ENCODE measurements around the gene DIPK1B. TPM values are rescaled to one million over a fixed set of nuclear protein-coding genes. Genes with fewer than 3 reads are reported as not detected.

DIPK1B gene
- total and polyA plus RNA-seq, 2 donors (not counting 3 experiments of a cell fraction or from before 2014, with no cell fraction given), result 253 to 441 TPM

DNA sequence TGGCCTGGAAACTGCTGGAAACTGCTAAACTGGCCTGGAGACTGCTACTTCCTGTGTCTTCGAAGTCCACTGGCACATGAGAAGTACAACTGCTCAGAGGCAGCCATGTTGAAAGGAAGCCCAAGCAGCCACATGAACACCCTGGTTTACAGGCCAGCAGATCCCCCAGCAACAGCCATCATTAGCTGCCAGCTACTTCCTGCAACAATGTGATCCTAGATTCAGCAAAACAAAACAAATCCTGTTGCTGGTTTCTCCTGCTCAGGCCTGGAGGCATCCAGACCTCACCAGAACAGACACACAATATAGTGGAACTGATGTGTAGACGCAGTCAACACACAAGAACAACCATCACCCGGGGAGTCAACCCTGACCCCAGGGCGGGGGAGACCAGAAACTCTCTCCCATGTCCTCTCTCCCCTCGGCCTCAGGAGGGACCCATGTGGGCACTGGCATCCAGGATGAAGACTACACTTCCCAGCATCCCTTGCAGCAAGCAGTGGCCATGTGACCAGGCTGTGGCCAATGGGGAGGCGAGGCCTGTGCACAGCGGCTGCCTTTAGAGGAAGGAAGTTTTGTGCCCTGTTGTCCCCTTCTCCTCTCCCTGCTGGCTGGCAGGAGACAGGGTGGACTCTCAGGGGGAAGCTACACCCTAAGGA is 61.1 kb downstream of the DIPK1B start:
- Histone ChIP-seq H3K9ac (replicated peaks; ENCODE audit: extremely low read depth, insufficient read depth, low read length) (no peak overlapping the region), H3K9me3 (replicated peaks; ENCODE audit: control insufficient read depth, insufficient read depth, low read length) (peaks cover 3% of the 10 kb centered on the region), H3K4me1 (ENCODE audit: control insufficient read depth, extremely low read depth, insufficient read depth, low read length) (no peaks in the 10 kb centered on the region), H3K4me3 (replicated peaks in 1 of 3; ENCODE audit: insufficient read depth in 1 of 3, low read depth in 1 of 3, low read length in 3 of 3) (no peak overlapping the region), H3K27ac (ENCODE audit: insufficient read depth, low read depth, low read length) (no peak overlapping the region), H4K20me1 (replicated peaks; ENCODE audit: control insufficient read depth, extremely low read depth, insufficient read depth, low read length) (no peaks in the 10 kb centered on the region), H3K27me3 (ENCODE audit: control insufficient read depth in 2 of 2, insufficient read depth in 2 of 2, low read length in 2 of 2) (peaks cover 8% of the 10 kb centered on the region in 2 experiments), H3K36me3 (ENCODE audit: control insufficient read depth in 2 of 2, extremely low read depth in 1 of 2, insufficient read depth in 2 of 2, low read length in 2 of 2) (no peaks in the 10 kb centered on the region), H3K9me1 (replicated peaks; ENCODE audit: control insufficient read depth, extremely low read depth, insufficient read depth, low read length) (no peaks in the 10 kb centered on the region), H3K79me2 (ENCODE audit: control insufficient read depth, insufficient read depth, low read length) (no peaks in the 10 kb centered on the region), H2AFZ (ENCODE audit: low read depth, low read length) (peak overlapping the region; percentile 27), H3K4me2 (ENCODE audit: insufficient read depth, low read length) (no peak overlapping the region)
- FAIRE-seq (peak; percentile 60), DNase-seq (ENCODE audit: low read depth, low spot score) (peak; percentile 42)
- CTCF ChIA-PET, result interaction anchor here (1.4 kb wide), 1 partner anchor 19 kb away, joined by 3 read pairs; no protein-coding TSS in a partner anchor
- TF ChIP-seq, protein P1, sequence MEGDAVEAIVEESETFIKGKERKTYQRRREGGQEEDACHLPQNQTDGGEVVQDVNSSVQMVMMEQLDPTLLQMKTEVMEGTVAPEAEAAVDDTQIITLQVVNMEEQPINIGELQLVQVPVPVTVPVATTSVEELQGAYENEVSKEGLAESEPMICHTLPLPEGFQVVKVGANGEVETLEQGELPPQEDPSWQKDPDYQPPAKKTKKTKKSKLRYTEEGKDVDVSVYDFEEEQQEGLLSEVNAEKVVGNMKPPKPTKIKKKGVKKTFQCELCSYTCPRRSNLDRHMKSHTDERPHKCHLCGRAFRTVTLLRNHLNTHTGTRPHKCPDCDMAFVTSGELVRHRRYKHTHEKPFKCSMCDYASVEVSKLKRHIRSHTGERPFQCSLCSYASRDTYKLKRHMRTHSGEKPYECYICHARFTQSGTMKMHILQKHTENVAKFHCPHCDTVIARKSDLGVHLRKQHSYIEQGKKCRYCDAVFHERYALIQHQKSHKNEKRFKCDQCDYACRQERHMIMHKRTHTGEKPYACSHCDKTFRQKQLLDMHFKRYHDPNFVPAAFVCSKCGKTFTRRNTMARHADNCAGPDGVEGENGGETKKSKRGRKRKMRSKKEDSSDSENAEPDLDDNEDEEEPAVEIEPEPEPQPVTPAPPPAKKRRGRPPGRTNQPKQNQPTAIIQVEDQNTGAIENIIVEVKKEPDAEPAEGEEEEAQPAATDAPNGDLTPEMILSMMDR (IDR thresholded peaks at IDR 0.05; ENCODE audit: extremely low read depth in 1 of 2, insufficient read depth in 1 of 2, low read depth in 1 of 2, low read length in 2 of 2), result no peak
- TF ChIP-seq, protein P2, sequence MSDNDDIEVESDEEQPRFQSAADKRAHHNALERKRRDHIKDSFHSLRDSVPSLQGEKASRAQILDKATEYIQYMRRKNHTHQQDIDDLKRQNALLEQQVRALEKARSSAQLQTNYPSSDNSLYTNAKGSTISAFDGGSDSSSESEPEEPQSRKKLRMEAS (IDR thresholded peaks at IDR 0.05; ENCODE audit: insufficient read depth, insufficient read length), result peak; percentile 57
- no peak for TF ChIP-seq POLR2AphosphoS5 (IDR thresholded peaks at IDR 0.05; ENCODE audit: insufficient read depth, low read depth, low read length)
- dilution Hi-C loops (cut with MboI; ENCODE audit: extremely low pct_ligation_motif_present, low sequenced_read_pairs), result no loop called here
- POLR2A ChIA-PET, result no interaction called here
- no TSS peak for BruUV-seq (replicated peaks)
- intact Hi-C loops (cut with micrococcal nuclease), result no loop called here

MicroRNA genes within 50 kb of the gene (microRNA counts, 767-probe panel; counts per million panel counts)
- 23,058 counts per million, percentile 100 among the panel's probes with 10 or more counts for microRNA hsa-miR-126-3p

Small RNAs within 50 kb of the gene (microRNA-seq; reads per million reads assigned to microRNA genes)
- gene MIR126 (ENCODE audit: borderline number of aligned reads, borderline replicate concordance), result 267,960 reads per million, percentile 100 among the genes with 10 or more reads in this experiment
- gene MIR6722 (ENCODE audit: borderline number of aligned reads, borderline replicate concordance), result not detected

Small RNAs within 50 kb of the gene (small RNA-seq; reads per million reads assigned to genes)
- gene MIR126 (ENCODE audit: insufficient read depth, insufficient read length, low read depth, low replicate concordance) (59,960 reads per million, percentile 100 among the genes with 10 or more reads in this experiment), gene MIR6722 (ENCODE audit: insufficient read depth, insufficient read length, low read depth, low replicate concordance) (not detected)

Other genes with a start within 250 kb of the DIPK1B start
- 76.7 and 80.6 TPM in 2 replicates for gene SEC16A, start 229.5 kb upstream of the DIPK1B start, total RNA-seq
- gene SEC16A, start 229.5 kb upstream of the DIPK1B start, polyA plus RNA-seq, result 33.5 and 34.5 TPM in 2 replicates
- gene NOTCH1, start 166.5 kb upstream of the DIPK1B start, total RNA-seq, result 153 and 161 TPM in 2 replicates
- 27.0 and 31.7 TPM in 2 replicates for gene NOTCH1, start 166.5 kb upstream of the DIPK1B start, polyA plus RNA-seq
- 1,042 and 1,043 TPM in 2 replicates for gene EGFL7, start 49.7 kb upstream of the DIPK1B start, total RNA-seq
- gene EGFL7, start 49.7 kb upstream of the DIPK1B start, polyA plus RNA-seq, result 1,377 and 1,605 TPM in 2 replicates
- 43.0 and 45.5 TPM in 2 replicates for gene AGPAT2, start 25.1 kb upstream of the DIPK1B start, total RNA-seq
- gene AGPAT2, start 25.1 kb upstream of the DIPK1B start, polyA plus RNA-seq, result 55.3 and 72.1 TPM in 2 replicates
- not detected in 2 replicates for gene LCN10, start 30.4 kb downstream of the DIPK1B start, total RNA-seq
- gene LCN10, start 30.4 kb downstream of the DIPK1B start, polyA plus RNA-seq, result not detected in 2 replicates
- gene LCN6, start 36.0 kb downstream of the DIPK1B start, total RNA-seq, result not detected in 2 replicates
- gene LCN6, start 36.0 kb downstream of the DIPK1B start, polyA plus RNA-seq, result 0.17 TPM in 1 of 2 replicates, not detected in the other
- not detected in 2 replicates for gene LCN8, start 45.7 kb downstream of the DIPK1B start, total RNA-seq
- not detected in 2 replicates for gene LCN8, start 45.7 kb downstream of the DIPK1B start, polyA plus RNA-seq
- gene LCN15, start 51.9 kb downstream of the DIPK1B start, total RNA-seq, result not detected in 2 replicates
- not detected in 2 replicates for gene LCN15, start 51.9 kb downstream of the DIPK1B start, polyA plus RNA-seq
- 43.2 and 44.9 TPM in 2 replicates for gene TMEM141, start 78.8 kb downstream of the DIPK1B start, total RNA-seq
- gene TMEM141, start 78.8 kb downstream of the DIPK1B start, polyA plus RNA-seq, result 129 and 146 TPM in 2 replicates
- gene CCDC183, start 83.8 kb downstream of the DIPK1B start, total RNA-seq, result 0.37 TPM in 1 of 2 replicates, not detected in the other
- 0.50 and 0.60 TPM in 2 replicates for gene CCDC183, start 83.8 kb downstream of the DIPK1B start, polyA plus RNA-seq
- gene RABL6, start 95.4 kb downstream of the DIPK1B start, total RNA-seq, result 112 TPM in 2 replicates
- gene RABL6, start 95.4 kb downstream of the DIPK1B start, polyA plus RNA-seq, result 60.8 and 61.3 TPM in 2 replicates
- 1.3 and 1.7 TPM in 2 replicates for gene AJM1, start 129.9 kb downstream of the DIPK1B start, total RNA-seq
- gene AJM1, start 129.9 kb downstream of the DIPK1B start, polyA plus RNA-seq, result 0.30 and 0.32 TPM in 2 replicates
- gene PHPT1, start 136.8 kb downstream of the DIPK1B start, total RNA-seq, result 139 and 165 TPM in 2 replicates
- 319 and 376 TPM in 2 replicates for gene PHPT1, start 136.8 kb downstream of the DIPK1B start, polyA plus RNA-seq
- 7.2 and 7.7 TPM in 2 replicates for gene MAMDC4, start 139.8 kb downstream of the DIPK1B start, total RNA-seq
- 3.6 and 4.7 TPM in 2 replicates for gene MAMDC4, start 139.8 kb downstream of the DIPK1B start, polyA plus RNA-seq
- 356 and 388 TPM in 2 replicates for gene EDF1, start 153.7 kb downstream of the DIPK1B start, total RNA-seq
- 411 and 478 TPM in 2 replicates for gene EDF1, start 153.7 kb downstream of the DIPK1B start, polyA plus RNA-seq
- 21.5 and 23.1 TPM in 2 replicates for gene TRAF2, start 173.9 kb downstream of the DIPK1B start, total RNA-seq
- 10.3 and 10.9 TPM in 2 replicates for gene TRAF2, start 173.9 kb downstream of the DIPK1B start, polyA plus RNA-seq
- gene FBXW5, start 232.2 kb downstream of the DIPK1B start, total RNA-seq, result 95.6 and 97.3 TPM in 2 replicates
- 151 and 209 TPM in 2 replicates for gene FBXW5, start 232.2 kb downstream of the DIPK1B start, polyA plus RNA-seq
- 1.4 and 1.9 TPM in 2 replicates for gene C8G, start 232.7 kb downstream of the DIPK1B start, total RNA-seq
- 0.47 and 0.70 TPM in 2 replicates for gene C8G, start 232.7 kb downstream of the DIPK1B start, polyA plus RNA-seq
- gene LCN12, start 239.7 kb downstream of the DIPK1B start, total RNA-seq, result 0.35 TPM in 1 of 2 replicates, not detected in the other
- 0.52 and 0.62 TPM in 2 replicates for gene LCN12, start 239.7 kb downstream of the DIPK1B start, polyA plus RNA-seq